Stomach smooth muscle (tissue), 2 donors: ENCODE data around the gene DNAJA3.

Experiments used
- H3K27ac ChIP-seq: one replicate; pipeline ENCODE4 v1.7.0; 2013; ENCODE audit warnings: mild to moderate bottlenecking, low read length, inconsistent platforms
- H3K27me3 ChIP-seq, 2 donors: one replicate each; pipeline ENCODE4 v1.7.0; 2013; ENCODE audit warnings: low read length in 2 of 2; ENCODE audit not compliant: insufficient read depth in 2 of 2, control insufficient read depth in 1 of 2
- H3K36me3 ChIP-seq, 2 donors: one replicate each; pipeline ENCODE4 v1.7.0; 2013; ENCODE audit warnings: low read length in 2 of 2; ENCODE audit not compliant: control insufficient read depth in 2 of 2, insufficient read depth in 2 of 2
- H3K4me1 ChIP-seq: one replicate; pipeline ENCODE4 v1.7.0; 2013; ENCODE audit warnings: low read length; ENCODE audit not compliant: control insufficient read depth, insufficient read depth
- H3K4me3 ChIP-seq, 2 donors: one replicate each; pipeline ENCODE4 v1.7.0; 2013; ENCODE audit warnings: low read length in 2 of 2
- H3K9ac ChIP-seq, 2 donors: one replicate each; pipeline ENCODE4 v1.7.0; 2013; ENCODE audit warnings: low read length in 2 of 2, mild to moderate bottlenecking in 1 of 2
- H3K9me3 ChIP-seq, 2 donors: one replicate each; pipeline ENCODE4 v1.7.0; 2013; ENCODE audit warnings: low read length in 2 of 2; ENCODE audit not compliant: control insufficient read depth in 2 of 2
- donor health status: healthy.
- donor health status: Pancreatic carcinoma.

DNAJA3 gene

DNA sequence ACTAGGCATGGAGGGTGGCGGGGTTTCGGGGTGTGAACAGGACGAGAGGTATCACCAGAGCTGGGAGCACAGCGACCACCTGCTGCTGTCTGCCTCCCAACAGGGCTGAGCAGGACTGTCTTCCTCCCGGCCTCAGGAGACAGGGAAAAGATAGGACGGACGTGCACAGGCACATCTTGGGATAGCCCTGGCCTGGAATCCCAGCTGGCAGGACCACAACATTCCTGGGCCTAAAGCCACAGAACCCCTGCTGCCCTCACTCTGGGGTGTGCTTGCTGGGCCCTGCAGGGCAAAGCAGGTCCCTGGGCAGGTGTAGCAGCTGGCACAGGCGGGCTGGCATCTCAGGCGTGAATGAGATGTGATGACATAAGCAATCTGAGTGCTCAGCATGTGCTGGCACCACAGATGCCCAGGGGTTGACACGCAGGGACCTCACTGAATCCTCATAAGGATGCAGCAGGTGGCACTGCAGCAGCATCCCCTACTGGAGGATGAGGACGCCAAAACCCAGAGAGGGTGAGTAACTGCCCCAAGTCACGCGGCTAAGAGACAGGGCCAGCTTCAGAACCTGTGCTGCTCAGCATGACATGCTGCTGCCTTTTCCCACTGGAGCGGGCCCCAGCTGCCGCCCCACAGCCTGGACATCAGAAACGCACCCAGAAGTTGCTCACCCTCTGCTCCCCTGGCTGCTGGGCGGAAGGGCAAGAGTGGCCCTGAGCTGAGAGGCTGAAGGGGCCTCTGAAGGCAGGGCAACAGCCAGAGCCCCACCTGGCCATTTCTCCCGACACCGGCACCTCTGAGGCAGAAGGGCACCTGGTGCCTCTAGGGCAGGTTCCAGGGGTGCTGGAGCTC lies 16.4 kb upstream of the DNAJA3 start:
- peaks cover 0 to 14% of the 10 kb centered on the region in 2 donors for H3K36me3 ChIP-seq

GRCh38 chr16:4410335-4411075 lies 15.2 kb upstream of the DNAJA3 start:
- Histone ChIP-seq H3K4me3 (no peak overlapping the region), H3K4me1 (peaks cover 34% of the 10 kb centered on the region), H3K36me3 (peaks cover 0 to 11% of the 10 kb centered on the region in 2 donors), H3K27ac (no peak overlapping the region), H3K9me3 (no peaks in the 10 kb centered on the region), H3K27me3 (no peaks in the 10 kb centered on the region), H3K9ac (no peak overlapping the region)

More for the DNA sequence above, 16.4 kb upstream of the DNAJA3 start:
- no peak overlapping the region for H3K27ac ChIP-seq
- no peak overlapping the region for H3K4me3 ChIP-seq
- peaks cover 28% of the 10 kb centered on the region for H3K4me1 ChIP-seq
- H3K9ac ChIP-seq: no peak overlapping the region
- H3K27me3 ChIP-seq: no peaks in the 10 kb centered on the region
- no peaks in the 10 kb centered on the region for H3K9me3 ChIP-seq

GRCh38 chr16:4411684-4412083 lies 14.0 kb upstream of the DNAJA3 start:
- H3K9me3 ChIP-seq: no peaks in the 10 kb centered on the region
- H3K36me3 ChIP-seq: peaks cover 0 to 11% of the 10 kb centered on the region in 2 donors
- no peak overlapping the region for H3K27ac ChIP-seq
- no peak overlapping the region for H3K9ac ChIP-seq
- H3K4me3 ChIP-seq: peak overlapping the region in 1 of 2 donors; percentile 8
- H3K4me1 ChIP-seq: peaks cover 38% of the 10 kb centered on the region
- H3K27me3 ChIP-seq: no peaks in the 10 kb centered on the region

GRCh38 chr16:4412159-4412558 lies 13.5 kb upstream of the DNAJA3 start:
- no peak overlapping the region for H3K9ac ChIP-seq
- peak overlapping the region in 1 of 2 donors; percentile 8 for H3K4me3 ChIP-seq
- peaks cover 41% of the 10 kb centered on the region for H3K4me1 ChIP-seq
- H3K27me3 ChIP-seq: no peaks in the 10 kb centered on the region
- H3K27ac ChIP-seq: no peak overlapping the region
- H3K36me3 ChIP-seq: peaks cover 0 to 11% of the 10 kb centered on the region in 2 donors
- no peaks in the 10 kb centered on the region for H3K9me3 ChIP-seq

DNA sequence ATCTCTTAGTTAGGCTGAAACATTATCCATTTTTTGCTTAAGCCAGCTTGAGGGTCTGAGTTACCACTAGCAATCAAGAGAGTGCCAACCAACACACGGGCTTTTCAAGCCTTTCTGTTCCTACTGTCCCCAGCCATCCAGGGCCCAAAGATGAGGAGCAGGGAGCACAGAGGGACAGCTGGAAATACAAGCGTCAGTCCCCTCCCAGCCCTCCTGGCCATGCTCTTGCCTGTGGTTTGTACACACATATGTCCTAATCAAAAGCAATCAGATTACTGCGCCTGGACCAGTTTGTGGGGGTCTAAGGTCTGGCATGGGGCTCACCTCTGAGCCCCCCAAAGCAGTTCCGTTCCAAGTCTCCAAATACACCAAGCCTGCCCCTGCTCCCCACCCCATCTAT lies 12.8 kb upstream of the DNAJA3 start:
- H3K27ac ChIP-seq: no peak overlapping the region
- H3K27me3 ChIP-seq: no peaks in the 10 kb centered on the region
- no peaks in the 10 kb centered on the region for H3K9me3 ChIP-seq
- no peak overlapping the region for H3K9ac ChIP-seq
- peaks cover 0 to 7% of the 10 kb centered on the region in 2 donors for H3K36me3 ChIP-seq
- H3K4me1 ChIP-seq: peaks cover 37% of the 10 kb centered on the region
- no peak overlapping the region for H3K4me3 ChIP-seq

DNA sequence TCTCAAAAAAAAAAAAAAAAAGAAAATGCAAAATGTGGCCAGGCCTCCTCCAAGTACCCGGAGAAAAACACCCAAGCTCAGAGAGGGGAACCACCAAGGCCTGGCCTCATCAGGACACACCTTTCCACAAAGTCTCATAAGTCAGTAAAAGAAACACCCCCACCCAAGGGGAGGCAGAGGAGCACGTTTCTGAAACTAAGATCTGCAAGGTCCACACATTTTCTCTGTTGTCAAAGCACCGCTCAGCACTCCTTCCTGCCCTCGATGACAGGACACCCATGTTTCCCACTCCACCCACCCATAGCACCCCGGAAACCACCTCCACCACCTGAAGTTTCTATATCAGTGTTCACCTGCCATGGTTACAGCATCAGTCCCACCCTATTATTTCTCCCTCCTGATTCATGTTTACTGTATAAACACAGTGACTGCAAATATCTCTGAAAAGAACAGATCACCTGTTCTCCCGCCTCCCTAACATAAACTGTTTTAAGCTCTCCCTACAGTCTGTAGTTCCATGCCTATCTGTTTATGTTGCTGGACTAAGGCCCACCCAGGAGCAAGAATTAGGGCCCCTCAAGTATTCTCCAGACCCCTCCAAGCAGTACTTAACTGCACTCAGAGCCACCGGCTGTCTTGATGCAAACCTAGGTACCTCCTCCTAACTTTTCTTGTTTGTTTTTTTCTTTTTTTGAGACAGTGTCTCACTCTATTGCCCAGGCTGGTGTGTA lies 11.3 kb upstream of the DNAJA3 start:
- Histone ChIP-seq H3K9ac (no peak overlapping the region), H3K9me3 (no peaks in the 10 kb centered on the region), H3K4me1 (peaks cover 29% of the 10 kb centered on the region), H3K4me3 (no peak overlapping the region), H3K27ac (no peak overlapping the region), H3K27me3 (no peaks in the 10 kb centered on the region), H3K36me3 (peaks cover 0 to 5% of the 10 kb centered on the region in 2 donors)

GRCh38 chr16:4415538-4416199 lies 10.0 kb upstream of the DNAJA3 start:
- no peaks in the 10 kb centered on the region for H3K9me3 ChIP-seq
- H3K36me3 ChIP-seq: peaks cover 0 to 5% of the 10 kb centered on the region in 2 donors
- peak overlapping the region; percentile 72 to 79 for H3K4me3 ChIP-seq
- peaks cover 25% of the 10 kb centered on the region for H3K4me1 ChIP-seq
- H3K27ac ChIP-seq: no peak overlapping the region
- H3K9ac ChIP-seq: peak overlapping the region; percentile 65 to 72
- no peaks in the 10 kb centered on the region for H3K27me3 ChIP-seq

GRCh38 chr16:4416200-4417032 lies 9.3 kb upstream of the DNAJA3 start, which contains the start of gene CORO7:
Gene CORO7 (minus strand): TSS chr16:4416596. CDS start chr16:4416518, 78 bp downstream.
- no peaks in the 10 kb centered on the region for H3K9me3 ChIP-seq
- no peaks in the 10 kb centered on the region for H3K27me3 ChIP-seq
- H3K4me1 ChIP-seq: peaks cover 21% of the 10 kb centered on the region
- H3K4me3 ChIP-seq: peak within 1 kb of the TSS; percentile 72 to 79
- peak within 1 kb of the TSS; percentile 65 to 72 for H3K9ac ChIP-seq
- no peak within 1 kb of the TSS for H3K27ac ChIP-seq
- peaks cover 0 to 5% of the 10 kb centered on the region in 2 donors for H3K36me3 ChIP-seq

DNA sequence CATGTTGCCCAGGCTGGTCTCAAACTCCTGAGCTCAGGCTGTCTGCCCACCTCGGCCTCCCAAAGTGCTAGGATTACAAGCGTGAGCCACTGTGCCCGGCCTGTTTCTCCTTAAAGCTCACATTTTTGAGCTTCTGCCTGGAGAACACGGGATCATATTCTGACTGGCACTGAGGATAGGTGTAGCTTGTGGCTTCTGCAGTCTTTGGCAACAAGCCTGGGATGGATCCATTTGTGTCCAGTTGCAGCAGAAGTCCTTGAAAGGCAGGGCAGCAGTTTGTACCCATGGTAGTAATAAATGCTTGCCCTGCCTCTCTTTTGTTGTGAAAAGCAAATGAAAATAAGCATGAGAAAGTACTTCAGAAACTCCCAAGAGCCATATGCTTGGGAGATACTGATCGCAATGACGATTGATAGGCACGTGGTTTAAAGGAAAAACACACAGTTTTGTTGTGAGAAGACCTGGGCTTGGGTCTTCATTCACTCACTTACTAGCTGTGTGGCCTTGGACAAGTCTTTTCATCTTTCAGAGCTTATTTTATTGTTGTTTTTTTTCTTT lies 6.2 kb upstream of the DNAJA3 start:
- no peak overlapping the region for H3K27ac ChIP-seq

More for the DNA sequence above, 6.2 kb upstream of the DNAJA3 start:
- Histone ChIP-seq H3K9me3 (no peaks in the 10 kb centered on the region), H3K27me3 (no peaks in the 10 kb centered on the region), H3K36me3 (no peaks in the 10 kb centered on the region), H3K9ac (no peak overlapping the region), H3K4me3 (no peak overlapping the region), H3K4me1 (peaks cover 14% of the 10 kb centered on the region)
